Neural cell (in vitro differentiated cells): ENCODE results near the gene NF1. TPM values are rescaled to one million over a fixed set of nuclear protein-coding genes. Genes with fewer than 3 reads are reported as not detected.

Experiments used
- H2AFZ ChIP-seq: fragments of 200-600, 300-800 bp; sonication (generic), shearing (Covaris generic); 2 replicates; pipeline ENCODE4 v1.6.0; 2014; ENCODE audit warnings: low read depth, mild to moderate bottlenecking, antibody characterized with exemption, low read length, moderate library complexity
- H3F3A ChIP-seq: fragments of 200-600 bp; shearing (Covaris generic); 2 replicates; pipeline ENCODE4 v1.6.1; 2016; ENCODE audit warnings: mild to moderate bottlenecking, moderate library complexity, mixed read lengths, antibody characterized with exemption, low read length; ENCODE audit not compliant: insufficient read depth, poor library complexity, severe bottlenecking
- H3K27ac ChIP-seq: fragments of 200-600, 300-800 bp; sonication (generic), shearing (Covaris generic); 2 replicates; pipeline ENCODE4 v1.5.1; 2014; ENCODE audit warnings: mild to moderate bottlenecking, low read length, moderate library complexity
- H3K27me3 ChIP-seq: fragments of 300-800, 200-600 bp; sonication (generic), shearing (Covaris generic); 2 replicates; pipeline ENCODE4 v1.6.0; 2014; ENCODE audit warnings: mild to moderate bottlenecking, low read depth, low read length, moderate library complexity; ENCODE audit not compliant: insufficient read depth
- H3K36me3 ChIP-seq: fragments of 300-800, 200-600 bp; sonication (generic), shearing (Covaris generic); 2 replicates; pipeline ENCODE4 v1.5.1; 2014; ENCODE audit warnings: mild to moderate bottlenecking, antibody characterized with exemption, low read length, moderate library complexity; ENCODE audit not compliant: insufficient read depth
- H3K4me2 ChIP-seq: fragments of 300-800, 200-600 bp; sonication (generic), shearing (Covaris generic); 2 replicates; pipeline ENCODE4 v1.6.0; 2014; ENCODE audit warnings: mild to moderate bottlenecking, low read length
- H3K4me3 ChIP-seq: fragments of 300-800, 200-600 bp; sonication (generic), shearing (Covaris generic); 2 replicates; pipeline ENCODE4 v1.5.1; 2014; ENCODE audit warnings: mild to moderate bottlenecking, low read length, moderate library complexity
- H3K79me2 ChIP-seq: fragments of 200-600 bp; shearing (Covaris generic); replicated peaks from 2 replicates; pipeline ENCODE4 v1.6.0; 2014; ENCODE audit warnings: mild to moderate bottlenecking, low read length, moderate library complexity; ENCODE audit not compliant: insufficient read depth
- H3K9ac ChIP-seq: fragments of 300-800, 200-600 bp; sonication (generic), shearing (Covaris generic); 2 replicates; pipeline ENCODE4 v1.6.1; 2016; ENCODE audit warnings: mild to moderate bottlenecking, low read length, mixed read lengths
- H3K9me2 ChIP-seq: fragments of 200-600 bp; shearing (Covaris generic); 2 replicates; pipeline ENCODE4 v1.6.1; 2016; ENCODE audit warnings: mild to moderate bottlenecking, low read length, mixed read lengths; ENCODE audit not compliant: insufficient read depth
- H3K9me3 ChIP-seq: fragments of 200-600, 300-800 bp; sonication (generic), shearing (Covaris generic); 2 replicates; pipeline ENCODE4 v1.6.1; 2016; ENCODE audit warnings: mild to moderate bottlenecking, mixed run types, low read length, moderate library complexity, mixed read lengths
- H4K20me1 ChIP-seq: fragments of 200-600 bp; shearing (Covaris generic); 2 replicates; pipeline ENCODE4 v1.6.1; 2016; ENCODE audit warnings: mild to moderate bottlenecking, mixed run types; ENCODE audit not compliant: insufficient read depth
- CTCF ChIP-seq: fragments of 450-650 bp; IDR thresholded peaks from 2 replicates; pipeline ENCODE4 v1.5.1; 2014; ENCODE audit warnings: antibody characterized with exemption, mild to moderate bottlenecking, moderate library complexity; ENCODE audit not compliant: poor library complexity, severe bottlenecking
- EP300 ChIP-seq: fragments of 450-650 bp; conservative IDR thresholded peaks from 2 replicates; pipeline ENCODE4 v1.6.1; 2014; ENCODE audit warnings: antibody characterized with exemption, mild to moderate bottlenecking, moderate library complexity; ENCODE audit not compliant: poor library complexity, severe bottlenecking
- EZH2 ChIP-seq: fragments of 200-600, 300-800 bp; shearing (Covaris generic), sonication (generic); IDR thresholded peaks from 2 replicates; pipeline ENCODE4 v1.6.1; 2014; ENCODE audit warnings: antibody characterized with exemption, low read length, borderline replicate concordance, mild to moderate bottlenecking; ENCODE audit not compliant: insufficient read depth, poor library complexity, severe bottlenecking
- MXI1 ChIP-seq: fragments of 450-650 bp; conservative IDR thresholded peaks from 2 replicates; pipeline ENCODE4 v1.6.1; 2014; ENCODE audit warnings: antibody characterized with exemption, mild to moderate bottlenecking; ENCODE audit not compliant: poor library complexity, severe bottlenecking
- POLR2AphosphoS5 ChIP-seq: IDR thresholded peaks from 2 replicates; pipeline ENCODE4 v1.6.1; 2012
- RAD21 ChIP-seq: fragments of 450-650 bp; conservative IDR thresholded peaks from 2 replicates; pipeline ENCODE4 v1.6.1; 2014; ENCODE audit warnings: antibody characterized with exemption, mild to moderate bottlenecking, moderate library complexity
- REST ChIP-seq: IDR thresholded peaks from 2 replicates; pipeline ENCODE4 v1.6.1; 2012; ENCODE audit warnings: borderline replicate concordance
- SMC3 ChIP-seq: fragments of 450-650 bp; conservative IDR thresholded peaks from 2 replicates; pipeline ENCODE4 v1.6.1; 2014; ENCODE audit warnings: antibody characterized with exemption, mild to moderate bottlenecking, moderate library complexity; ENCODE audit not compliant: poor library complexity
- TAF1 ChIP-seq: IDR thresholded peaks from 2 replicates; pipeline ENCODE4 v1.6.1; 2012; ENCODE audit warnings: low read depth
- polyA plus RNA-seq: library from polyadenylated mRNA; depleted of rRNA; stranded (reverse); fragments of >200 nt; gene quantifications from 2 replicates; pipeline ENCODE4 v1.2.3, GENCODE V29; 2014

NF1 gene
- polyA plus RNA-seq, 1 donor from 2014 or later: 22.4 TPM

GRCh38 chr17:31211352-31212012 is 116.7 kb downstream of the NF1 start:
- Histone ChIP-seq H3K9me3 (no peaks in the 10 kb centered on the region), H3K79me2 (no peaks in the 10 kb centered on the region), H3K9me2 (no peaks in the 10 kb centered on the region), H3K4me2 (no peak overlapping the region), H4K20me1 (no peaks in the 10 kb centered on the region), H3K4me3 (no peak overlapping the region), H3K27ac (no peak overlapping the region), H3K36me3 (no peaks in the 10 kb centered on the region), H3K9ac (no peak overlapping the region), H2AFZ (no peak overlapping the region), H3K27me3 (no peaks in the 10 kb centered on the region), H3F3A (no peaks in the 10 kb centered on the region)
- TF ChIP-seq EP300 (no peak), EZH2 (no peak), TAF1 (no peak)

- Histone ChIP-seq H3K27me3 (no peaks in the 10 kb centered on the region), H2AFZ (no peak overlapping the region), H3K4me3 (no peak overlapping the region), H3F3A (no peaks in the 10 kb centered on the region), H3K4me2 (no peak overlapping the region), H3K79me2 (no peaks in the 10 kb centered on the region), H4K20me1 (no peaks in the 10 kb centered on the region), H3K9me3 (no peaks in the 10 kb centered on the region), H3K36me3 (peaks cover 5% of the 10 kb centered on the region), H3K9ac (no peak overlapping the region), H3K27ac (no peak overlapping the region), H3K9me2 (no peaks in the 10 kb centered on the region)
- TF ChIP-seq MXI1 (no peak), CTCF (peak; percentile 77), RAD21 (peak; percentile 77), POLR2AphosphoS5 (no peak), SMC3 (peak; percentile 76), REST (no peak)
Measured at GRCh38 chr17:31216031-31216751, 121.4 kb downstream of the NF1 start.
